Activated T-helper 1 cell treated with Interleukin-2 at 50 U/mL for 16 hours (primary cell): Measurements from ENCODE around the gene TWSG1.
"Not testable (repeated sequence)": the region's sequence is repeated elsewhere in the genome, so short reads cannot be mapped to it uniquely, and the experiment has no call there.

Experiments
- DNase-seq: peaks from one replicate; pipeline ENCODE4 v3.0.0-alpha.2; 2020; ENCODE audit warnings: low read depth

Gene TWSG1

DNA sequence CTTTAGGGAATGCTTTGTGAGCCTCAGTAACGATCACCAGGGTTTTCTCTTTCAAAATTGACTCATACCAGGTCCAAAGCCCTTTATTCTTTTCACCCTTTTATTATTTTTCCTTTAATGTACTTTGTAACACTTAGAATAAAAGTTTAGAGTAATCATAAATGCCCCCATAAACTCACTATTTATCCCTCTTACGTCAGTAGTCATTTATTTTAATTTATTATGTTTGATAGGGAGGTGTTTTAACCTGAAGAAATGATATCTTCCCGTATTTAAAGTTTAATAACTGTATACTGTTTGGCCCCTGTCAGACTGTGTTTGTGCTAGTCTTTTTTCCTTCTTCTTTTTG is 1.1 kb downstream of the TWSG1 start:
- DNase-seq, result no peak

- no peak for DNase-seq
Observed at GRCh38 chr18:9336827-9337226, 2.3 kb downstream of the TWSG1 start.

DNA sequence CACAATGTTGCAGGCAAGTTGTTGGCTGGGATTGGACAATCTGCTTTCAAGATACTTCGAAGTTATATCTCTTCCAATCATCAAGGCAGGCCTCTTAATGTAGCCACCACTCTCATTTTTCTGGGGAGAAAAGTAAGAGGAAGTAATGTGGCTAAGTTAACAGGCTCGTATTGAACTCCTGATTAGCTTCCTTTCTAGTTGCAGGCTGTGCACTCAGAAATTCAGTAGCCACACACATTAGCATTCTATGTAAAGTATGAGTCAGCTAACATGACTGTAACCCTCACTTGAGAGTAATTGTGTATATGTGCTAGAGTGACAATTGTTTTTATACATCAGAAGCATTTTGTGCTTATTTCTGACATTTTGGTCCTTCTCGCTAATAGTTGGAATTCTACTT is 3.3 kb downstream of the TWSG1 start:
- no peak for DNase-seq

DNA sequence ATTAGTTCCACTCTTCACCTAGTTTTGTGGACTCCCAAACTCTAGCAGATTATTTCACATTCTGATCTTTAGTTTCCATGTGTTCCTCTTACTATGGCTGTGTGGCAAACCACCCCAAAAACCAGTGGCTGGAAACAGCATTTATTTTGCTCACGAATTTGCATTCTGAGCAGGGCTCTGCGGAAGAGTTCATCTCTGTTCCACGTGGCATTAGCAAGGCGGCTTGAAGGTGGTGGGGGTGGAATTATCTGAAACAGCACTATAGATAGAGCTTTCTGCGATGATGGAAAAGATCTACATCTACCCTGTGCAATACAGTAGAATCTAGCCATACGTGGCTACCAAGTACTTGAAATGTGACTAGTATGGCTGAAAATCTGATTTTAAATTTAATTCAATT is 5.9 kb downstream of the TWSG1 start:
- no peak for DNase-seq

GRCh38 chr18:9343577-9343976 is 9.0 kb downstream of the TWSG1 start:
- DNase-seq, result no peak

DNA sequence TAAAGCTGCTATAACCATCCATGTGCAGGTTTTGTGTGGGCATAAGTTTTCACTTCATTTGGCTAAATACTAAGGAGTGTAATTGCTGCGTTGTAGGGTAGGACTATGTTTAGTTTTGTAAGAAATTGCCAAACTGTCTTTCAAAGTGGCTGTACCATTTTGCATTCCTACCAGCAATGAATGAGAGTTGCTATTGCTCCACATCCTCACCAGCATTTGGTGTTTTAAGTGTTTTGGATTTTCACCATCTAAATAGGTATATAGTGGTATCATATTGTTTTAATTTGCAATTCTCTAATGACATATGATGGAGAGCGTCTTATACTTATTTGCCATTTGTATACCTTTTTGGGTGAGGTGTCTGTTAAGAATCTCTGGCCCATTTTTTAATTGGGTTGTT is 12.2 kb downstream of the TWSG1 start:
- DNase-seq, result no peak

- no peak for DNase-seq
Observed at GRCh38 chr18:9348079-9348671, 13.6 kb downstream of the TWSG1 start.

GRCh38 chr18:9348766-9349165 is 14.2 kb downstream of the TWSG1 start:
- DNase-seq, result no peak

- no peak for DNase-seq
Observed at GRCh38 chr18:9353596-9353995, 19.0 kb downstream of the TWSG1 start.

DNA sequence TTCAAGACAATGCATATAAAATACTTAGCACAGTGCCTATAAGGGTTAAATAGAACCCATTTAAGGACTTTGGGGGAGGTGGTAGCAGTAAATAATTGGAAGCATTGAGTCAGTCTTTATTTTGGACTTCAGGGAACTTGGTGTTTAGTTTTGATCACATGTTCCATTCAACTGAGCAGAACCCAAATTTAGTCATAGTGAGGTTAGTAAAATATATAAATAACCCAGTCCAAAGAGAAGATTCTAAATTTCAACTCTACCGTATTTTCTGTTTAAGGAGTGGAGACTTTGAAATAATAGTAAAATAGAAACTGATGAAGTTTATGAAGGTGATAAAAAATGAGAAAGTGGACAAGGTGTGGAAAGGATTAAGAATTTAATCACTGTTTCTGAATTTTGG is 19.7 kb downstream of the TWSG1 start:
- no peak for DNase-seq

- no peak for DNase-seq
Observed at GRCh38 chr18:9356976-9357375, 22.4 kb downstream of the TWSG1 start.

GRCh38 chr18:9359796-9360195 is 25.2 kb downstream of the TWSG1 start:
- DNase-seq, result no peak

GRCh38 chr18:9361191-9361590 is 26.6 kb downstream of the TWSG1 start:
- no peak for DNase-seq

GRCh38 chr18:9362869-9363268 is 28.3 kb downstream of the TWSG1 start:
- DNase-seq, result no peak

- no peak for DNase-seq
Observed at GRCh38 chr18:9364242-9364641, 29.7 kb downstream of the TWSG1 start.

DNA sequence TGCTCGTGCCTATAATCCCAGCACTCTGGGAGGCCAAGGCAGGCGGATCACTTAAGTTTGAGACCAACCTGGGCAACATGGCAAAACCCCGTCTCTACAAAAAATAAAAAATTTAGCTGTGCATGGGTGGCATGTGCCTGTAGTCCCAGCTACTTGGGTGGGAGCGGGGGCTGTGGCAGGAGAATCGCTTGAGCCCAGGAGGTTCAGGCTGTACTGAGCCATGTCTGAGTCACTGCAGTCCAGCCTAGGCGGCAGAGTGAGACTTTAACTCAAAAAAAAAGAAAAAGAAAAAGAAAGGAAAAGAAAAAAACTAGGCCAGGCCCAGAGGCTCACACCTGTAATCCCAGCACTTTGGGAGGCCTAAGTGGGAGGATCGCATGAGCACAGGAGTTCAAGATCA is 30.8 kb downstream of the TWSG1 start:
- no peak for DNase-seq

GRCh38 chr18:9366126-9366714 is 31.6 kb downstream of the TWSG1 start:
- DNase-seq, result no peak

- DNase-seq, result not testable (repeated sequence)
Observed at GRCh38 chr18:9373254-9373653, 38.7 kb downstream of the TWSG1 start.

DNA sequence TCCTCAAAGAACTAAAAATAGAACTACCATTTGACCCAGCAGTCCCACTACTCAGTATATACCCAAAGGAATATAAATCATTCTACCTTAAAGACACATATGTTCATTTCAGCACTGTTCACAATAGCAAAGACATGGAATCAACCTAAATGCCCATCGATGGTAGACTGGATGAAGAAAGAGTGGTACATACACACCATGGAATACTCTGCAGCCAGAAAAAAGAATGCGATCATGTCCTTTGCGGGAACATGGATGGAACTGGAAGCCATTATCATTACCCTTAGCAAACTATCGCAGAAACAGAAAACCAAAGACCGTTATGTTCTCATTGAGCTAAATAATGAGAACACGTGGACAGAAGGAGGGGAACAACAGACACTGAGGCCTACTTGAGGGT is 44.5 kb downstream of the TWSG1 start:
- no peak for DNase-seq

- no peak for DNase-seq
Observed at GRCh38 chr18:9380101-9380500, 45.5 kb downstream of the TWSG1 start.

DNA sequence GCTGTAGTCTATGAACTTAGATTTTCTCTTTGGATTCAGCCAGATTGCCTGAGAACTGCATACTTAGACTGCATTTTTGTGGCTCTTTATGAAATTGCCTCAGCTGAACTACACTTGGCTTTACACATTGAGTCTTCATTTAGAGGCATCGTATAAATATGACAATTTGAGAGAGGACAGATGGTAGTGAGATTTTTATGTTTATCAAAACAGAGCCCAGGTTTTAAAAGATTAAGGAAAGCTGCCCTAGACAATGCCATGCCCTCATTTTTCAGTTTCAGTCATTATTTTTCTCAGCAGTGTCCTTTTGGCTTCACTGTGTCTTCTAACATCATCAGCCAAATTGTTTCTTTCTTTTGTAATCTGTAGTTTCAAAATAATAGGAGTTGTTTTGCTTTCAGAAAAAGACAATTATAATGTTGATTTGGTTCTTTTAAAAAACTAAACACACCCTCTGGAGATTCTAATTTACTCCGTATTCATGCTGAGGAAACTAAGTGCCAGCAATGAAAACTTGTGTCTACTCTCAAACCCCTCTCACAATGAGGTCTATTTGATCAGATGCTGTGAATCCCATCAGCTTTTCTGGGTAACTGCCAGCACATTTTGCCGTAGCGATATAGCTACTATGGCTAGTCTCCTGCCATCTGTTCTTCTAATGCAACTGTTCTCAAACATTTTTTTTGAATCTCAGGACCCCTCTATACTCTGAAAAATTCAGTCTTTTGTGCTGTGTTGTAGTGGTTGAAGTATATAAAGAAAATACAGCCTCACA is 46.2 kb downstream of the TWSG1 start:
- DNase-seq, result no peak

DNA sequence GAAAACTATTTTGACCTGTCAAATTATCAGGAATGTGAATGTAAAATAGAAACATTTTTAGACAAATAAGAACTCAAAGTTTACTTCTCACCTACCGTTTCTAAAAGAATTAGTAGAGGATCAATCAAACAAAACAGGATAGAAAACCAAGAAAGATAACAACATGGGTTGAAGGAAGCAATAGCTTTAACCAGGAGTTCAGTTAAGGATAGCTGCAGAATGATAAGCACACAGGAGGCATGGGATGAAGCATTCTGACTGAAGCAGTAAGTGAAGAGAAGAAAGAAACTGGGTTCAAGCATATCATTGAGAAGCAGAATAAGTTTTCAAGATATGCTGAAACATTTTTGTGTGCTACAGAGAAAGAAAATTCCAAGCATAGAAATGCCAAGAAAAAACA is 52.3 kb downstream of the TWSG1 start:
- DNase-seq, result no peak

- no peak for DNase-seq
Observed at GRCh38 chr18:9387891-9388290, 53.3 kb downstream of the TWSG1 start.

DNA sequence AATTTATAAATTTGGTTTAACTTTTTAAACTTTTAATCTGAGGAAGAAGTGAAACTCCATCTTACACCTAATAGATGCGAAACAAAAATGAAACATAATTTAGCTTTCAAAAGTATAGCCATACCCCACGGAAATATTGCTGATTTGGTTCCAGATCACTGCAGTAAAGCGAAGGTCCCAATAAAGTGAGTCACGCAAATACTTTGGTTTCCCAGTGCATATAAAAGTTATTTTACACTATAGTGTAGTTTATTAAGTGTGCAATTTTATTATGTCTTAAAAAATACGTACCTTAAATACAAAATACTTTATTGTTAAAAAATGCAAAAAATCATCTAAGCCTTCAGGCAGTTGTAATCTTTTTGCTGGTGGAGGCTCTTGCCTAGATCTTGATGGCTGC is 55.1 kb downstream of the TWSG1 start:
- no peak for DNase-seq
